GM12878 (cell line): Measurements from ENCODE around the gene NFAM1. TPM values are rescaled to one million over a fixed set of nuclear protein-coding genes. Genes with fewer than 3 reads are reported as not detected.

Experiments
- ATAC-seq: fragments of 200-7000 bp; cut with Tn5 transposase; 3 replicates; pipeline ENCODE4 v1.9.1; 2020; ENCODE audit warnings: mild to moderate bottlenecking, moderate library complexity
- BruUV-seq: library from RNA; stranded (reverse); fragments of 400-500 nt; replicated peaks from 2 replicates; lab custom pipeline; 2021; lab: Mats Ljungman, UMichigan
- CTCF ChIA-PET: fragments of 300-600 bp; sonication (Branson Sonifier 250); formaldehyde crosslinking; extraction: SDS; loops from one replicate; lab custom pipeline; 2021; ENCODE audit warnings: inconsistent platforms; lab: Yijun Ruan, JAX
- POLR2A ChIA-PET: fragments of 350-600 bp; formaldehyde crosslinking; extraction: SDS; loops from one replicate; lab custom pipeline; 2021; ENCODE audit warnings: inconsistent platforms; lab: Charles Lee
- RAD21 ChIA-PET: fragments of 300-600 bp; sonication (Branson Sonifier 250); formaldehyde crosslinking; loops from one replicate; lab custom pipeline; 2023; ENCODE audit warnings: antibody characterized with exemption; ENCODE audit not compliant: unreplicated experiment; lab: Charles Lee
- SMC1A ChIA-PET: fragments of 300-600 bp; sonication (Branson Sonifier 250); formaldehyde crosslinking; loops from one replicate; lab custom pipeline; 2023; ENCODE audit not compliant: unreplicated experiment, uncharacterized antibody; lab: Charles Lee
- DNase-seq: peaks from one replicate; pipeline ENCODE4 v3.0.0-alpha.2; 2011; ENCODE audit warnings: low read depth, low spot score
- FAIRE-seq: peaks from 3 replicates; lab custom pipeline; 2011; peaks lifted over from hg19 to GRCh38; lab: Jason Lieb, UNC
- H2AFZ ChIP-seq: 2 replicates; pipeline ENCODE4 v1.6.0; 2011; ENCODE audit warnings: low read depth, low read length, control low read depth; ENCODE audit not compliant: control insufficient read depth
- H3K27ac ChIP-seq: 2 replicates; pipeline ENCODE4 v1.5.1; 2011; ENCODE audit warnings: control low read depth; ENCODE audit not compliant: control insufficient read depth, insufficient read depth
- H3K27me3 ChIP-seq, 2 experiments: replicated peaks in 1 of 2; 2 replicates each; pipeline versions ENCODE4 v1.6.0 to v1.6.1; 2011; ENCODE audit warnings: low read length in 1 of 2; ENCODE audit not compliant: control insufficient read depth in 2 of 2, insufficient read depth in 2 of 2
- H3K36me3 ChIP-seq, 2 experiments: 2 replicates each; pipeline ENCODE4 v1.5.1; 2011; ENCODE audit warnings: low read length in 1 of 2; ENCODE audit not compliant: control insufficient read depth in 2 of 2, insufficient read depth in 2 of 2
- H3K4me1 ChIP-seq: 2 replicates; pipeline ENCODE4 v1.6.1; 2011; ENCODE audit warnings: mild to moderate bottlenecking, low read length, moderate library complexity, mixed read lengths; ENCODE audit not compliant: control insufficient read depth, insufficient read depth
- H3K4me2 ChIP-seq: 2 replicates; pipeline ENCODE4 v1.6.0; 2011; ENCODE audit warnings: control low read depth; ENCODE audit not compliant: control insufficient read depth, insufficient read depth
- H3K4me3 ChIP-seq: fragments of 200-600 bp; sonication (generic); 2 replicates; pipeline ENCODE4 v1.5.1; 2016
- H3K79me2 ChIP-seq: 2 replicates; pipeline ENCODE4 v1.6.0; 2011; ENCODE audit warnings: low read length; ENCODE audit not compliant: control insufficient read depth, insufficient read depth
- H3K9ac ChIP-seq: 2 replicates; pipeline ENCODE4 v1.8.0; 2011; ENCODE audit warnings: low read length, control low read depth, mixed read lengths; ENCODE audit not compliant: control insufficient read depth, insufficient read depth
- H3K9me3 ChIP-seq: replicated peaks from 3 replicates; pipeline ENCODE4 v1.5.1; 2011; ENCODE audit warnings: mild to moderate bottlenecking, low read length; ENCODE audit not compliant: control insufficient read depth, insufficient read depth
- H4K20me1 ChIP-seq: 2 replicates; pipeline ENCODE4 v1.6.0; 2011; ENCODE audit not compliant: control insufficient read depth, insufficient read depth
- BACH1 ChIP-seq: fragments of 450-650 bp; IDR thresholded peaks from 2 replicates; pipeline ENCODE4 v1.6.1; 2017; ENCODE audit warnings: mild to moderate bottlenecking, borderline replicate concordance
- CHD4 ChIP-seq: fragments of 200-600 bp; sonication (generic); IDR thresholded peaks from 2 replicates; pipeline ENCODE4 v1.6.1; 2016; ENCODE audit warnings: mild to moderate bottlenecking
- EP300 ChIP-seq, 2 experiments: fragments of 150-350 bp in 1 of 2; IDR thresholded peaks; 2 replicates each; pipeline ENCODE4 v1.6.1; 2011 to 2012; ENCODE audit warnings: low read depth in 2 of 2, low read length in 2 of 2, borderline replicate concordance in 1 of 2, improper control_type of control experiment in 1 of 2, inconsistent platforms in 1 of 2; ENCODE audit not compliant: control insufficient read depth in 1 of 2
- GATAD2B ChIP-seq: fragments of 450-650 bp; conservative IDR thresholded peaks from 2 replicates; pipeline ENCODE4 v1.6.1; 2017; ENCODE audit warnings: low read depth, mild to moderate bottlenecking, moderate library complexity
- NBN ChIP-seq: fragments of 450-650 bp; IDR thresholded peaks from 2 replicates; pipeline ENCODE4 v1.6.1; 2016
- NRF1 ChIP-seq: conservative IDR thresholded peaks from 2 replicates; pipeline ENCODE4 v1.6.1; 2011; ENCODE audit warnings: mild to moderate bottlenecking, low read depth, low read length, improper control_type of control experiment
- POLR2AphosphoS5 ChIP-seq: IDR thresholded peaks from 2 replicates; pipeline ENCODE4 v1.6.1; 2011; ENCODE audit warnings: mild to moderate bottlenecking, low read length, inconsistent platforms
- RBBP5 ChIP-seq: fragments of 200-600 bp; sonication (generic); conservative IDR thresholded peaks from 2 replicates; pipeline ENCODE4 v1.6.1; 2016
- RELA ChIP-seq: fragments of 450-650 bp; IDR thresholded peaks from 2 replicates; pipeline ENCODE4 v1.8.0; 2014; ENCODE audit warnings: borderline replicate concordance; ENCODE audit not compliant: partially characterized antibody
- SREBF2 ChIP-seq: IDR thresholded peaks from 2 replicates; pipeline ENCODE4 v1.6.1; 2012; ENCODE audit warnings: mild to moderate bottlenecking, low read length
- SRF ChIP-seq, 2 experiments: IDR thresholded peaks; 2 replicates each; pipeline ENCODE4 v1.6.1; 2011; ENCODE audit warnings: low read depth in 2 of 2, low read length in 2 of 2, mild to moderate bottlenecking in 1 of 2, moderate library complexity in 1 of 2
- SUPT20H ChIP-seq: IDR thresholded peaks from 2 replicates; pipeline ENCODE4 v1.6.1; 2011; ENCODE audit warnings: low read depth, mild to moderate bottlenecking, low read length, moderate library complexity, borderline replicate concordance; ENCODE audit not compliant: control insufficient read depth
- TARDBP ChIP-seq: IDR thresholded peaks from 2 replicates; pipeline ENCODE4 v1.6.1; 2016; ENCODE audit warnings: borderline replicate concordance
- USF1 ChIP-seq: IDR thresholded peaks from 2 replicates; pipeline ENCODE4 v1.6.1; 2011; ENCODE audit warnings: borderline replicate concordance, low read depth, mild to moderate bottlenecking, moderate library complexity, mixed read lengths, low read length; ENCODE audit not compliant: insufficient read depth; ENCODE audit errors: extremely low read length
- ZBTB40 ChIP-seq: fragments of 450-650 bp; IDR thresholded peaks from 2 replicates; pipeline ENCODE4 v1.6.1; 2016; ENCODE audit warnings: mild to moderate bottlenecking, moderate library complexity, borderline replicate concordance
- WGBS: methylation state at CpG from one replicate; pipeline ENCODE4 v1.1.6; 2016; ENCODE audit warnings: low lambda C conversion rate; ENCODE audit not compliant: insufficient replicate concordance, insufficient coverage; ENCODE audit errors: missing lambda C conversion rate; 5-methylcytosine and 5-hydroxymethylcytosine counted together
- in situ Hi-C: fragments of 300-500 bp; cut with MboI; formaldehyde crosslinking; loops from 9 replicates; pipeline ENCODE4 v1.14.3; 2018; ENCODE audit warnings: mixed read lengths
- intact Hi-C: fragments of 100-400 bp; cut with micrococcal nuclease; formaldehyde crosslinking; loops from one replicate; pipeline ENCODE4 v1.14.2; 2022; ENCODE audit not compliant: unreplicated experiment
- polyA plus RNA-seq, 11 experiments: library from polyadenylated mRNA; depleted of rRNA in 4 of 11; unstranded in 6 of 11; stranded (reverse) in 5 of 11; fragments of >200 nt; fragmentation: Nextera tagmentation in 4 of 11; fragmentation: Illumina TruSeq in 1 of 11; extraction: Ambion mirVana in 4 of 11; extraction: Trizol in 1 of 11; gene quantifications; 1 replicate in 1 of 11; 2 replicates in 10 of 11; pipeline versions ENCODE4 v1.2.1 to v1.2.3, GENCODE V29; 2011 to 2016; ENCODE audit warnings: inconsistent platforms in 2 of 11, missing spikeins in 2 of 11, low read depth in 1 of 11
- total RNA-seq, 4 experiments: library from RNA; depleted of rRNA in 3 of 4; stranded (reverse); fragments of >200 nt in 3 of 4; fragmentation: Illumina TruSeq in 1 of 4; extraction: Trizol in 1 of 4; gene quantifications; 2 replicates each; pipeline versions ENCODE4 v1.2.1 to v1.2.3, GENCODE V29; 2013 to 2021

NFAM1 gene
- total and polyA plus RNA-seq, 10 of the 15 experiments (the other 5 are each of a cell fraction or from before 2014, with no cell fraction given) = 0.13 to 1.3 (median 0.24) TPM; not detected in 3

GRCh38 chr22:42340150-42340549, 92.1 kb downstream of the NFAM1 start (continued):
- TF ChIP-seq NBN (no peak), SUPT20H (no peak), CHD4 (no peak), NRF1 (no peak), BACH1 (no peak), RELA (no peak)

GRCh38 chr22:42338479-42338878, 93.7 kb downstream of the NFAM1 start:
- in situ Hi-C loops (no loop called here), intact Hi-C loops (no loop called here)
- H3K4me1 ChIP-seq = no peaks in the 10 kb centered on the region
- no peaks in the 10 kb centered on the region for H4K20me1 ChIP-seq
- FAIRE-seq (no peak), DNase-seq (no peak), ATAC-seq (no peak)
- peaks cover 1 to 10% of the 10 kb centered on the region in 2 experiments; a peak in 3 of 4 replicates for H3K27me3 ChIP-seq
- H3K4me2 ChIP-seq = no peak overlapping the region
- H3K9ac ChIP-seq = no peak overlapping the region
- POLR2A ChIA-PET = no interaction called here
- no peaks in the 10 kb centered on the region for H3K79me2 ChIP-seq
- H3K4me3 ChIP-seq = no peak overlapping the region
- SMC1A ChIA-PET = no interaction called here
- H2AFZ ChIP-seq = no peak overlapping the region
- no TSS peak for BruUV-seq
- no peak overlapping the region for H3K27ac ChIP-seq
- H3K9me3 ChIP-seq = no peaks in the 10 kb centered on the region
- TF ChIP-seq SRF (IDR thresholded peaks at IDR 0.05; ENCODE audit: low read depth in 2 of 2, low read length in 2 of 2) (no peak), GATAD2B (no peak), USF1 (no peak), RBBP5 (no peak), POLR2AphosphoS5 (no peak), ZBTB40 (no peak), SREBF2 (no peak), TARDBP (no peak), EP300 (IDR thresholded peaks at IDR 0.05; ENCODE audit: borderline replicate concordance in 1 of 2, control insufficient read depth in 1 of 2, low read depth in 2 of 2, low read length in 2 of 2) (no peak)
- CTCF ChIA-PET = no interaction called here
- RAD21 ChIA-PET = no interaction called here
- 66% methylated on average over 21 of the region's 21 CpGs for WGBS
- H3K36me3 ChIP-seq = no peaks in the 10 kb centered on the region
